Body of pancreas (tissue), 4 donors: ENCODE results near the gene LARP4B. TPM values are rescaled to one million over a fixed set of nuclear protein-coding genes. Genes with fewer than 3 reads are reported as not detected.

Source experiments
- ATAC-seq: fragments of 150-250 bp; one replicate; pipeline ENCODE4 v1.9.1; 2016
- DNase-seq, 4 donors: peaks; one replicate each; pipeline ENCODE4 v3.0.0-alpha.2; 2019
- H3K27ac ChIP-seq, 4 donors: fragments of 200-600 bp; sonication (generic); 1 replicate in 3 of 4; 2 replicates in 1 of 4; pipeline versions ENCODE4 v1.5.1 to v1.6.1; 2016 to 2019; ENCODE audit warnings: mild to moderate bottlenecking in 1 of 4, mixed read lengths in 1 of 4, moderate library complexity in 1 of 4
- H3K27me3 ChIP-seq, 2 donors: fragments of 200-600 bp; sonication (generic); one replicate each; pipeline ENCODE4 v1.6.0; 2016; ENCODE audit warnings: mild to moderate bottlenecking in 1 of 2
- H3K36me3 ChIP-seq, 2 donors: fragments of 200-600 bp; sonication (generic); replicated peaks in 1 of 2; 2 replicates each; pipeline ENCODE4 v1.5.1; 2016; ENCODE audit warnings: low read depth in 2 of 2; ENCODE audit not compliant: insufficient read depth in 1 of 2
- H3K4me1 ChIP-seq: fragments of 200-600 bp; sonication (generic); one replicate; pipeline ENCODE4 v1.6.0; 2016
- H3K4me3 ChIP-seq, 2 donors: fragments of 200-600 bp; sonication (generic); 1 replicate in 1 of 2; 2 replicates in 1 of 2; pipeline ENCODE4 v1.5.1; 2016 to 2019
- H3K9me3 ChIP-seq, 3 donors: fragments of 200-600 bp; sonication (generic); 1 replicate in 2 of 3; 2 replicates in 1 of 3; pipeline ENCODE4 v1.5.1; 2016
- CTCF ChIP-seq, 7 experiments: fragments of 450-650 bp in 4 of 7; fragments of 200-600 bp in 3 of 7; sonication (generic) in 3 of 7; IDR thresholded peaks; one replicate each; pipeline ENCODE4 v1.5.1; 2016 to 2019; ENCODE audit warnings: antibody characterized with exemption in 7 of 7
- POLR2A ChIP-seq, 3 donors: fragments of 450-650 bp; IDR thresholded peaks; one replicate each; pipeline ENCODE4 v1.6.1; 2016; ENCODE audit warnings: antibody characterized with exemption in 3 of 3, mild to moderate bottlenecking in 2 of 3
- WGBS, 2 donors: methylation state at CpG; one replicate each; pipeline ENCODE4 v1.1.5; 2017; 5-methylcytosine and 5-hydroxymethylcytosine counted together
- intact Hi-C: fragments of 100-400 bp; cut with DNase I; formaldehyde crosslinking; loops from one replicate; pipeline ENCODE4 v1.15.1; 2023
- total RNA-seq, 2 donors: library from RNA; depleted of rRNA; stranded (reverse); fragments of >200 nt; gene quantifications; one replicate each; pipeline ENCODE4 v1.1.0, GENCODE V29; 2016

LARP4B gene
- total RNA-seq, 2 donors from 2014 or later, result 41.0 to 61.6 TPM

- no peaks in the 10 kb centered on the region for H3K27me3 ChIP-seq
- intact Hi-C loops, result no loop called here
- H3K4me1 ChIP-seq, result peaks cover 25% of the 10 kb centered on the region
- DNase-seq, result no peak
- ATAC-seq, result no peak
- WGBS, 2 donors, result 93% methylated on average over 34 to 44 of the region's 44 CpGs
- H3K4me3 ChIP-seq, result no peak overlapping the region
- TF ChIP-seq CTCF (IDR thresholded peaks at IDR 0.05), result no peak
- TF ChIP-seq POLR2A (IDR thresholded peaks at IDR 0.05), result no peak
- no peaks in the 10 kb centered on the region for H3K36me3 ChIP-seq
- H3K9me3 ChIP-seq, result no peaks in the 10 kb centered on the region
- no peak overlapping the region for H3K27ac ChIP-seq
Measured at GRCh38 chr10:786633-787474, 144.7 kb downstream of the LARP4B start.

GRCh38 chr10:785861-786214 lies 145.7 kb downstream of the LARP4B start:
- Histone ChIP-seq H3K9me3 (no peaks in the 10 kb centered on the region), H3K27ac (no peak overlapping the region), H3K27me3 (no peaks in the 10 kb centered on the region), H3K4me3 (no peak overlapping the region), H3K36me3 (no peaks in the 10 kb centered on the region), H3K4me1 (peaks cover 25% of the 10 kb centered on the region)
- WGBS, 2 donors, result 91 to 94% methylated on average over 6 to 15 of the region's 15 CpGs
- no peak for DNase-seq
- intact Hi-C loops, result no loop called here
- ATAC-seq, result no peak
- TF ChIP-seq POLR2A (IDR thresholded peaks at IDR 0.05) (no peak), CTCF (IDR thresholded peaks at IDR 0.05) (no peak)

- WGBS, 2 donors, result 43 to 84% methylated on average over 9 to 30 of the region's 32 CpGs
- peak overlapping the region in 1 of 2 donors; percentile 14 for H3K4me3 ChIP-seq
- H3K27ac ChIP-seq, result peak overlapping the region in 2 of 4 donors; percentile 23 to 39
- H3K9me3 ChIP-seq, result no peaks in the 10 kb centered on the region
- no peaks in the 10 kb centered on the region for H3K36me3 ChIP-seq
- intact Hi-C loops, result no loop called here
- TF ChIP-seq POLR2A (IDR thresholded peaks at IDR 0.05), result peak in 1 of 3 donors; percentile 28
- no peak for TF ChIP-seq CTCF (IDR thresholded peaks at IDR 0.05)
- ATAC-seq (no peak), DNase-seq (no peak)
- no peaks in the 10 kb centered on the region for H3K27me3 ChIP-seq
- H3K4me1 ChIP-seq, result peaks cover 25% of the 10 kb centered on the region
Measured at GRCh38 chr10:785089-785860, 146.2 kb downstream of the LARP4B start.

GRCh38 chr10:784403-785088 lies 147.0 kb downstream of the LARP4B start:
- ATAC-seq (peak; percentile 81), DNase-seq (peak; percentile 70 to 81 (median 76))
- H3K27me3 ChIP-seq, result no peaks in the 10 kb centered on the region
- peak overlapping the region; percentile 14 to 20 for H3K4me3 ChIP-seq
- peak in 4 of 7 experiments; percentile 7 to 30 (median 18) for TF ChIP-seq CTCF (IDR thresholded peaks at IDR 0.05)
- TF ChIP-seq POLR2A (IDR thresholded peaks at IDR 0.05), result peak; percentile 28 to 50 (median 44)
- peaks cover 23% of the 10 kb centered on the region for H3K4me1 ChIP-seq
- peak overlapping the region in 2 of 4 donors; percentile 23 to 39 for H3K27ac ChIP-seq
- 1% methylated on average over 47 of the region's 51 CpGs; no CpG with 5 or more reads in 1 of the 2 donors for WGBS, 2 donors
- no peaks in the 10 kb centered on the region for H3K9me3 ChIP-seq
- intact Hi-C loops, result no loop called here
- no peaks in the 10 kb centered on the region for H3K36me3 ChIP-seq
